ENCODE results near the gene MAPKAP1. TPM values are rescaled to one million over a fixed set of nuclear protein-coding genes. Genes with fewer than 3 reads are reported as not detected.

MAPKAP1 gene
- total RNA-seq, 4 donors from 2014 or later: 57.6 to 70.2 (median 68.7) TPM

DNA sequence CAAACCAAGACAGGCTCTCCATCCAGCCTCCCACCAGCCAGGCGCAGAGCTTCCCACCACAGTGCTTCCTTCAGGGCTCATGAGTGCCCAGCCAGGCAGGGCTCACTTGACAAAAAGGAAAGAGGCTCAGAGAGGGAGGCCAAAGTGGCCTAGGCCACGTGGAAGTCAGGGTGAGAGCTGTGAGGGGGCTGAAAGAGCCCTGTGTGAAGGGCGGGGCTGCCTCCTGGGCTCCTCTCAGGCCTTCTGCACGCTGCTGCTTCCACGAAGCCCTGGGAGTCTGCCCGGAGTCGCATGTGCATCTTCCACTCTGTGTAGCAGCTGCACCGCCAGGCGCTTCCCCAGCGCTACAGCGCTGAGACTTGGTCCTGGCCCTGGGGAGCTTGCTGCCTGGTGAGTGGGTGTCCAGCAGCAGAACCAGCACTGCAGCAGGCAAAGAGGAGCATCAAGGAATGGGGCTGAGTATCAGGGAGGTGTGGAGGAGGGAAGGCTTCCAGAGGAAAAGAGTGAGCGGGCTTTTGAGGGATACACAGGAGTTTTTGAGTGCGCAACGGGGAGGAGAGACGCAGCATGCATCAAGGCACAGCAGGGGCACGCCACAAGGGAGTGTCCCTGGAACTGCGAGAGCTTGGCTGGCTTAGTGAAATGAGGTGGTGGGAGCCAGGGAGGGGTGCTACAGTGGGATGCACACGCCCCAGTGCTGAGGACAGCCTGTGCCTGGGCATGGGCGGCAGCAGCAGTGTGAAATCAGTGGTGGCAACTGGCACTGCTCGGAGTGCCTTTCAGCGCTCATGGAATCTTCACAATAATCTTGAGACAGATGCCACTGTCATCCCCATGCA is 267.4 kb downstream of the MAPKAP1 start:
- DNase-seq (ENCODE audit: low spot score in 2 of 2): no peak
- Histone ChIP-seq H3K4me3 (no peak overlapping the region), H3K9me3 (no peaks in the 10 kb centered on the region), H3K27ac (no peak overlapping the region), H3K27me3 (no peaks in the 10 kb centered on the region), H3K36me3 (peaks cover 40% of the 10 kb centered on the region), H3K4me1 (no peaks in the 10 kb centered on the region)
- WGBS: 81% methylated on average over 16 of the region's 21 CpGs
- TF ChIP-seq EP300 (IDR thresholded peaks at IDR 0.05) (no peak), POLR2A (IDR thresholded peaks at IDR 0.05) (no peak), CTCF (IDR thresholded peaks at IDR 0.05) (no peak)

DNA sequence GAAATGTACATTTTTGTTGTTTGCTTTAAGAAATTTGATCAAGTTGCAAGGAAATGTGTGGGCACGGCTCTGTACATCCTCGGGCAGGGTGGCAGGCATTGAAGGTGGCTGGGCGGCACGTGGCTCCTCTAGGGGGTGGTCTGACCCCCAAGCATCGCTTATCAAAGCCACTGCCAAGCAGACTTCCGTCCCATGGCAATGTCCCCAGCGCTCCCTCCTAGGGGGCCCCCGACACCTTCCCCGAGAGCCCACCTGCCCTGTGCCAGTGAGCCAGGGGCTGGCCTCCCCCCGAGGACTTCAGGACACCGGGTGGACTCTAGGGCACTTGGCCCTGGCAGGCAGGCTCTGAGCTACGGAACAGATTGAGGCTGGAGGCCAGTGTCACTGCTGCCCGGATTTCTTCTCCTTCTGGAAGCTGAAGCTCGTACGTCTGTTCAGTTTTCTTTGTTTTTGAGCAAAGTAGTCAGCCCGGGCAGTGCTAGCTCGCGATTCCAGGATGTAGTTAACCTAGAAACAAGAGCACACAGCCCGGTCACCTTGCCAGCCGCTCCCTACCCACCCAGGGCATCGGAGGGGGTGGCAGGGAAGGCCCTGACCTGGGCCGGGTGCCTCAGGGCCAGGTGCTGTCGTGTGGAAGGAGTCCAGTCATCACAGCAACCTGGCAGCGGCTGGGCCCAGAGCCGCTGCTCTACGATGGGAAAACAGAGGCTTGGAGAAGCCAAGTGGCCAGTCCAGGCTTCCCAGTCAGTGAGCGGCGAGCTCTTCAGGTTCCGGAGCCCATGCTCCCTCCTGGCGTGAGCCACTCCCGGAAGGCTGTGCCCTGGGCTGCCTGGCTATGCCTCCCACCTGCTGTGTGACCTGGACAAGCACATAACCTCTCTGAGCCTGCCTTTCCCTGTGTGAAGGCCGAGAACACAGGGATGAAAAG is 268.2 kb downstream of the MAPKAP1 start:
- no peak for TF ChIP-seq POLR2AphosphoS5 (IDR thresholded peaks at IDR 0.05)
- TF ChIP-seq EP300 (IDR thresholded peaks at IDR 0.05): no peak
- no peak overlapping the region for H3K4me3 ChIP-seq
- DNase-seq (ENCODE audit: low spot score in 2 of 2): peak in 1 of 2 donors; percentile 68
- no peak overlapping the region for H3K27ac ChIP-seq
- no peaks in the 10 kb centered on the region for H3K9me3 ChIP-seq
- H3K4me1 ChIP-seq: no peaks in the 10 kb centered on the region
- H3K36me3 ChIP-seq: peaks cover 32% of the 10 kb centered on the region
- WGBS: 91% methylated on average over 20 of the region's 32 CpGs
- no peaks in the 10 kb centered on the region for H3K27me3 ChIP-seq

GRCh38 chr9:125437771-125438221 is 269.2 kb downstream of the MAPKAP1 start:
- H3K4me3 ChIP-seq: no peak overlapping the region
- DNase-seq (ENCODE audit: low spot score in 2 of 2): peak in 1 of 2 donors; percentile 53
- no peaks in the 10 kb centered on the region for H3K9me3 ChIP-seq
- WGBS: 91% methylated on average over 15 of the region's 15 CpGs
- no peaks in the 10 kb centered on the region for H3K27me3 ChIP-seq
- H3K36me3 ChIP-seq: peaks cover 25% of the 10 kb centered on the region
- TF ChIP-seq CTCF (IDR thresholded peaks at IDR 0.05): no peak
- no peak for TF ChIP-seq EP300 (IDR thresholded peaks at IDR 0.05)
- TF ChIP-seq POLR2AphosphoS5 (IDR thresholded peaks at IDR 0.05): no peak
- TF ChIP-seq POLR2A (IDR thresholded peaks at IDR 0.05): no peak
- no peaks in the 10 kb centered on the region for H3K4me1 ChIP-seq
- H3K27ac ChIP-seq: no peak overlapping the region

GRCh38 chr9:125436613-125437443 is 270.2 kb downstream of the MAPKAP1 start:
- Histone ChIP-seq H3K27ac (no peak overlapping the region), H3K27me3 (no peaks in the 10 kb centered on the region), H3K4me1 (no peaks in the 10 kb centered on the region), H3K4me3 (no peak overlapping the region), H3K9me3 (no peaks in the 10 kb centered on the region), H3K36me3 (peaks cover 25% of the 10 kb centered on the region)
- WGBS: 89% methylated on average over 19 of the region's 24 CpGs
- TF ChIP-seq CTCF (IDR thresholded peaks at IDR 0.05) (no peak), POLR2A (IDR thresholded peaks at IDR 0.05) (no peak), POLR2AphosphoS5 (IDR thresholded peaks at IDR 0.05) (no peak)
- DNase-seq (ENCODE audit: low spot score in 2 of 2): peak in 1 of 2 donors; percentile 74

All from suprapubic skin (tissue), 4 donors.